ENCODE results near the gene HNF1B. TPM values are rescaled to one million over a fixed set of nuclear protein-coding genes. Genes with fewer than 3 reads are reported as not detected.

The HNF1B gene
- total RNA-seq, 2 experiments from 2014 or later: 0.30 TPM; not detected in 1

DNA sequence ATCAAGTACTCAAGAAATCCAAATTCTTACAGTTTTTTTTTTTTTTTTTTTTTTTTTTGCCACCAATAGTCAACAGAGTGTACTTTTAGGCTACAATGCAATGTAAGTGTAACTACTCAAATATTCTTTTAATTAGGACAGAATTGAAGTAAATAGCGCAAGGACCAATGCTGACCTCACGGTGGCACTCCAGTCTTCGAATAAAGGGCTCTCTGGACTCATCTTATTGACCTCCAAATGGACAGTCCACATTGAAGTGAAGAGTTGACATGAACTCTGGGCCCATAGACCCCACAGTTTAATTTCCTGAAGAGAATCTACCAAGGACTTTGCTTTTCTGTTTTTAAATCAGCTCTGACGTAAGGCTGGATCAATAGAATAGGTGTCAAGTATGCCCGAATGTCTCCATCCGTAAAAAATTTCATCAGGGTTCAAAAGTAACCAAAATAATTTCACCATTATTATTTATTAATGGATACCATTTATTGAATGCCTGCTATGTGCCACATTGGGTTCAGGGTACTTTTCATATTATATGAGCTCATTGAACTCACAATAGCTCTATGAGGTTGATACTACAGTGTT is 94.3 kb downstream of the HNF1B start:
- no peak for DNase-seq
- Mint-ChIP-seq H3K4me3 (no peak overlapping the region), H3K27me3 (peaks cover 61% of the 10 kb centered on the region), H3K36me3 (no peaks in the 10 kb centered on the region), H3K27ac (no peak overlapping the region), H3K4me1 (peaks cover 1% of the 10 kb centered on the region), H3K9me3 (no peaks in the 10 kb centered on the region)
- ATAC-seq (ENCODE audit: low read depth): no peak
- POLR2A ChIA-PET: interaction anchor here (0.7 kb wide), 1 partner anchor 178 kb away, joined by 3 read pairs; no protein-coding TSS in a partner anchor

- Mint-ChIP-seq H3K9me3 (no peaks in the 10 kb centered on the region), H3K27me3 (peaks cover 66% of the 10 kb centered on the region), H3K4me3 (no peak overlapping the region), H3K36me3 (no peaks in the 10 kb centered on the region), H3K4me1 (peaks cover 8% of the 10 kb centered on the region), H3K27ac (no peak overlapping the region)
- DNase-seq: no peak
- POLR2A ChIA-PET: no interaction called here
- no peak for ATAC-seq (ENCODE audit: low read depth)
Measured at GRCh38 chr17:37648555-37648954, 96.3 kb downstream of the HNF1B start.

GRCh38 chr17:37647856-37648255 is 97.0 kb downstream of the HNF1B start:
- H3K4me1 Mint-ChIP-seq: peaks cover 8% of the 10 kb centered on the region
- H3K9me3 Mint-ChIP-seq: no peaks in the 10 kb centered on the region
- H3K27ac Mint-ChIP-seq: no peak overlapping the region
- no peak for ATAC-seq (ENCODE audit: low read depth)
- no peaks in the 10 kb centered on the region for H3K36me3 Mint-ChIP-seq
- POLR2A ChIA-PET: interaction anchor here (0.6 kb wide), 2 partner anchors 40 to 83 kb away, joined by 3 read pairs; no protein-coding TSS in a partner anchor
- H3K4me3 Mint-ChIP-seq: no peak overlapping the region
- H3K27me3 Mint-ChIP-seq: peaks cover 64% of the 10 kb centered on the region
- no peak for DNase-seq

GRCh38 chr17:37643869-37644268 is 101.0 kb downstream of the HNF1B start:
- Mint-ChIP-seq H3K27ac (no peak overlapping the region), H3K36me3 (peaks cover 6% of the 10 kb centered on the region), H3K9me3 (no peaks in the 10 kb centered on the region), H3K4me3 (peak overlapping the region; percentile 91), H3K27me3 (peaks cover 49% of the 10 kb centered on the region), H3K4me1 (peaks cover 26% of the 10 kb centered on the region)
- ATAC-seq (ENCODE audit: low read depth) (no peak), DNase-seq (no peak)
- POLR2A ChIA-PET: interaction anchor here (2.1 kb wide), 1 partner anchor 35 kb away, joined by 6 read pairs; the partner anchor contains the start of gene SYNRG

- Mint-ChIP-seq H3K4me3 (peak within 1 kb of the TSS; percentile 91), H3K27ac (peak within 1 kb of the TSS; percentile 90), H3K36me3 (peaks cover 9% of the 10 kb centered on the region), H3K27me3 (peaks cover 43% of the 10 kb centered on the region), H3K4me1 (peaks cover 27% of the 10 kb centered on the region), H3K9me3 (no peaks in the 10 kb centered on the region)
- ATAC-seq (ENCODE audit: low read depth) (peak; percentile 98), DNase-seq (peak; percentile 87)
- POLR2A ChIA-PET: interaction anchor here (2.1 kb wide), 1 partner anchor 34 kb away, joined by 6 read pairs; the partner anchor contains the start of gene SYNRG
Measured at GRCh38 chr17:37643118-37643766, 101.6 kb downstream of the HNF1B start, which contains the start of gene DDX52. Gene DDX52 (minus strand): TSS chr17:37643446. CDS start chr17:37643420, 26 bp downstream.

- no peaks in the 10 kb centered on the region for H3K9me3 Mint-ChIP-seq
- H3K4me1 Mint-ChIP-seq: peaks cover 27% of the 10 kb centered on the region
- POLR2A ChIA-PET: interaction anchor here (2.1 kb wide), 1 partner anchor 33 kb away, joined by 6 read pairs; the partner anchor contains the start of gene SYNRG
- DNase-seq (no peak), ATAC-seq (ENCODE audit: low read depth) (peak; percentile 54)
- H3K27ac Mint-ChIP-seq: peak overlapping the region; percentile 90
- peaks cover 38% of the 10 kb centered on the region for H3K27me3 Mint-ChIP-seq
- H3K4me3 Mint-ChIP-seq: peak overlapping the region; percentile 91
- peaks cover 12% of the 10 kb centered on the region for H3K36me3 Mint-ChIP-seq
Measured at GRCh38 chr17:37642681-37643080, 102.2 kb downstream of the HNF1B start.

DNA sequence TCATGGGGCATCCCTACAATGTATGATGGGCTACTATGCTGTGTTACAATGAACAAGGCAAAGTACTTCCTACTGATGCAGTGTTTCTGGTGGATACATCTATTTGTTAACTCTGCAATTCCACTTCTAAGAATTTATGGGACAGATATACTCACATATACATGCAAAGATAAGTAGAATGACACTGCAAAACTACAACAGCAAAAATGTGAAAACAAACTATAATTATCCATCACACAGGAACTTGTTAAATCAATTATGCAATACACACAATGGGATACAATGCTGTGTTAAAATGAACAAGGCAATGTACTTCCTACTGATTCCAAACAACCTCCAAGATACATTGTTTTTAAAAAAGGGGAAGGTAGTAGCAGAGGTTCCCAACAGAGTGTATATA is 104.8 kb downstream of the HNF1B start:
- no peak overlapping the region for H3K27ac Mint-ChIP-seq
- DNase-seq: no peak
- no peak overlapping the region for H3K4me3 Mint-ChIP-seq
- peaks cover 22% of the 10 kb centered on the region for H3K36me3 Mint-ChIP-seq
- POLR2A ChIA-PET: interaction anchor here (0.7 kb wide), 1 partner anchor 691 kb away, joined by 3 read pairs; no protein-coding TSS in a partner anchor
- H3K4me1 Mint-ChIP-seq: peaks cover 27% of the 10 kb centered on the region
- H3K9me3 Mint-ChIP-seq: no peaks in the 10 kb centered on the region
- H3K27me3 Mint-ChIP-seq: peaks cover 15% of the 10 kb centered on the region
- no peak for ATAC-seq (ENCODE audit: low read depth)

GRCh38 chr17:37637956-37638355 is 106.9 kb downstream of the HNF1B start:
- peaks cover 20% of the 10 kb centered on the region for H3K4me1 Mint-ChIP-seq
- no peak for DNase-seq
- H3K36me3 Mint-ChIP-seq: peaks cover 22% of the 10 kb centered on the region
- H3K27me3 Mint-ChIP-seq: no peaks in the 10 kb centered on the region
- no peak for ATAC-seq (ENCODE audit: low read depth)
- H3K27ac Mint-ChIP-seq: no peak overlapping the region
- POLR2A ChIA-PET: no interaction called here
- H3K4me3 Mint-ChIP-seq: no peak overlapping the region
- no peaks in the 10 kb centered on the region for H3K9me3 Mint-ChIP-seq

Other genes starting within 250 kb of the HNF1B start
- gene SYNRG, start 135.6 kb downstream of the HNF1B start, total RNA-seq: 100 to 1,000 TPM; 123 to 137 TPM
- 10 to 100 TPM; 22.7 to 29.6 TPM for gene DDX52, start 101.6 kb downstream of the HNF1B start, total RNA-seq
- gene TBC1D3K, start 179.4 kb upstream of the HNF1B start, total RNA-seq: not detected
- 10 to 100 TPM; 14.0 to 16.8 TPM for gene TBC1D3L, start 244.0 kb upstream of the HNF1B start, total RNA-seq

Data from activated naive CD8-positive, alpha-beta T cell treated with anti-CD3 and anti-CD28 coated beads, Interleukin-2, amount 10 ng/mL, durations not matched to agents 7 days and 5 days (primary cell).